Measurements from ENCODE around the gene GFI1B.

DNA sequence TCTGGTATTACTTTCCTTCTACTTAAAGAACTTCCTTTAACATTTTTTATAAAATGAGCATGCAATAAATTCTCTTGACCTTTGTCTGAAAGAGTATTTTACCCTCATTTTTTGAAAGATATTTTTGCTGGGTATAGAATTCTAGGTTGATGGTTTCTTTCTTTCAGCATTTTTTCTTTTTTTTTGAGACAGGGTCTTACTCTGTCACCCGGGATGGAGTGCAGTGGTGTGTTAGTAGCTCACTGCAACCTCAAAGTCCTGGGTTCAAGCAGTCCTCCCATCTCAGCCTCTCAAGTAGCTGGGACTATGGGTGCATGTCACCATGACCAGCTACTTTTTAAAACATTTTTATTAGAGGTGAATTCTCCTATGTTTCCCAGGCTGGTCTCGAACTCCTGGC is 23.4 kb upstream of the GFI1B start:
- TF ChIP-seq, protein P1, sequence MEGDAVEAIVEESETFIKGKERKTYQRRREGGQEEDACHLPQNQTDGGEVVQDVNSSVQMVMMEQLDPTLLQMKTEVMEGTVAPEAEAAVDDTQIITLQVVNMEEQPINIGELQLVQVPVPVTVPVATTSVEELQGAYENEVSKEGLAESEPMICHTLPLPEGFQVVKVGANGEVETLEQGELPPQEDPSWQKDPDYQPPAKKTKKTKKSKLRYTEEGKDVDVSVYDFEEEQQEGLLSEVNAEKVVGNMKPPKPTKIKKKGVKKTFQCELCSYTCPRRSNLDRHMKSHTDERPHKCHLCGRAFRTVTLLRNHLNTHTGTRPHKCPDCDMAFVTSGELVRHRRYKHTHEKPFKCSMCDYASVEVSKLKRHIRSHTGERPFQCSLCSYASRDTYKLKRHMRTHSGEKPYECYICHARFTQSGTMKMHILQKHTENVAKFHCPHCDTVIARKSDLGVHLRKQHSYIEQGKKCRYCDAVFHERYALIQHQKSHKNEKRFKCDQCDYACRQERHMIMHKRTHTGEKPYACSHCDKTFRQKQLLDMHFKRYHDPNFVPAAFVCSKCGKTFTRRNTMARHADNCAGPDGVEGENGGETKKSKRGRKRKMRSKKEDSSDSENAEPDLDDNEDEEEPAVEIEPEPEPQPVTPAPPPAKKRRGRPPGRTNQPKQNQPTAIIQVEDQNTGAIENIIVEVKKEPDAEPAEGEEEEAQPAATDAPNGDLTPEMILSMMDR (IDR thresholded peaks at IDR 0.05): no peak
- no peak for TF ChIP-seq POLR2A (IDR thresholded peaks at IDR 0.05)

Data from adrenal gland (tissue), 5 donors.